K562 (cell line): ENCODE measurements around the gene CPNE2. TPM values are rescaled to one million over a fixed set of nuclear protein-coding genes. Genes with fewer than 3 reads are reported as not detected.

ENCODE experiments used
- ATAC-seq: fragments of 200-7000 bp; cut with Tn5 transposase; 3 replicates; pipeline ENCODE4 v1.9.1; 2020; ENCODE audit warnings: moderate library complexity
- BruUV-seq: library from RNA; stranded (reverse); fragments of 400-500 nt; replicated peaks from 2 replicates; lab custom pipeline; 2021; lab: Mats Ljungman, UMichigan
- CTCF ChIA-PET: fragments of 300-600 bp; formaldehyde crosslinking; extraction: SDS; loops from one replicate; lab custom pipeline; 2021; ENCODE audit warnings: low intra/inter-chr PET ratio; lab: Yijun Ruan, JAX
- POLR2A ChIA-PET: fragments of 300-600, 350-650 bp; sonication (Branson Sonifier 250); formaldehyde crosslinking; extraction: SDS; loops from one replicate; lab custom pipeline; 2021; ENCODE audit warnings: antibody characterized with exemption, inconsistent platforms; lab: Yijun Ruan, JAX
- DNase-seq, 4 experiments: peaks; one replicate each; pipeline versions ENCODE4 v3.0.0 to v3.0.0-alpha.2; 2011 to 2018; ENCODE audit warnings: low spot score in 3 of 4, mixed read lengths in 3 of 4; ENCODE audit errors: extremely low read depth in 1 of 4
- FAIRE-seq: peaks from 2 replicates; lab custom pipeline; 2011; peaks lifted over from hg19 to GRCh38; lab: Jason Lieb, UNC
- H2AFZ ChIP-seq: 2 replicates; pipeline ENCODE4 v1.6.0; 2011; ENCODE audit warnings: low read depth, low read length, control low read depth, inconsistent platforms
- H3K27ac ChIP-seq: fragments of 200-600 bp; 3 replicates; pipeline ENCODE4 v1.8.0; 2011; ENCODE audit warnings: low read depth, mild to moderate bottlenecking, control low read depth, inconsistent platforms, low read length, moderate library complexity, mixed read lengths; ENCODE audit errors: extremely low read depth
- H3K27me3 ChIP-seq, 2 experiments: fragments of 300-600 bp in 1 of 2; 2 replicates in 1 of 2; 3 replicates in 1 of 2; pipeline versions ENCODE4 v1.6.0 to v1.8.0; 2011; ENCODE audit warnings: inconsistent platforms in 2 of 2, low read length in 2 of 2, mild to moderate bottlenecking in 1 of 2, mixed read lengths in 1 of 2, moderate library complexity in 1 of 2; ENCODE audit not compliant: control insufficient read depth in 2 of 2, insufficient read depth in 2 of 2
- H3K36me3 ChIP-seq: fragments of 300-600 bp; 3 replicates; pipeline ENCODE4 v1.8.0; 2011; ENCODE audit warnings: mild to moderate bottlenecking, low read length, inconsistent platforms; ENCODE audit not compliant: control insufficient read depth, insufficient read depth
- H3K4me1 ChIP-seq, 2 experiments: fragments of 200-600 bp in 1 of 2; replicated peaks in 1 of 2; 2 replicates in 1 of 2; 3 replicates in 1 of 2; pipeline versions ENCODE4 v1.5.1 to v1.8.0; 2011; ENCODE audit warnings: inconsistent platforms in 2 of 2, low read length in 2 of 2, mild to moderate bottlenecking in 1 of 2, mixed read lengths in 1 of 2, moderate library complexity in 1 of 2; ENCODE audit not compliant: control insufficient read depth in 2 of 2, insufficient read depth in 2 of 2
- H3K4me2 ChIP-seq: 2 replicates; pipeline ENCODE4 v1.6.1; 2011; ENCODE audit warnings: low read length, control low read depth, inconsistent platforms, mixed read lengths; ENCODE audit not compliant: insufficient read depth
- H3K4me3 ChIP-seq: fragments of 200-600 bp; sonication (generic), shearing (Covaris generic); 2 replicates; pipeline ENCODE4 v1.5.1; 2016; ENCODE audit warnings: control low read depth, inconsistent platforms
- H3K79me2 ChIP-seq: fragments of 200-600 bp; 3 replicates; pipeline ENCODE4 v1.8.0; 2011; ENCODE audit warnings: low read length, inconsistent platforms; ENCODE audit not compliant: control insufficient read depth, insufficient read depth
- H3K9ac ChIP-seq, 2 experiments: 2 replicates each; pipeline versions ENCODE4 v1.6.0 to v1.6.1; 2011; ENCODE audit warnings: low read depth in 2 of 2, low read length in 2 of 2, control low read depth in 1 of 2, inconsistent platforms in 1 of 2, mild to moderate bottlenecking in 1 of 2, mixed read lengths in 1 of 2; ENCODE audit not compliant: insufficient read depth in 1 of 2
- H3K9me1 ChIP-seq: one replicate; pipeline ENCODE4 v1.6.0; 2011; ENCODE audit warnings: inconsistent platforms, mild to moderate bottlenecking, low read length, moderate library complexity; ENCODE audit not compliant: control insufficient read depth, insufficient read depth
- H3K9me3 ChIP-seq: replicated peaks from 2 replicates; pipeline ENCODE4 v1.5.1; 2011; ENCODE audit warnings: low read depth, low read length, inconsistent platforms; ENCODE audit not compliant: control insufficient read depth, insufficient read depth
- H4K20me1 ChIP-seq: replicated peaks from 2 replicates; pipeline ENCODE4 v1.6.1; 2011; ENCODE audit warnings: low read length, inconsistent platforms, mixed read lengths; ENCODE audit not compliant: control insufficient read depth, insufficient read depth
- BCOR ChIP-seq: fragments of 450-650 bp; IDR thresholded peaks from 2 replicates; pipeline ENCODE4 v1.6.1; 2016
- ETS1 ChIP-seq: conservative IDR thresholded peaks from 2 replicates; pipeline ENCODE4 v1.6.1; 2011; ENCODE audit warnings: low read depth, mild to moderate bottlenecking, low read length; ENCODE audit not compliant: control insufficient read depth
- FOS ChIP-seq: IDR thresholded peaks from 3 replicates; pipeline ENCODE4 v1.6.1; 2011; ENCODE audit not compliant: insufficient read length; ENCODE audit errors: extremely low read depth
- KDM1A ChIP-seq, 2 experiments: fragments of 450-650 bp; IDR thresholded peaks; 2 replicates each; pipeline ENCODE4 v1.6.1; 2016; ENCODE audit warnings: mild to moderate bottlenecking in 2 of 2
- L3MBTL2 ChIP-seq: fragments of 450-650 bp; IDR thresholded peaks from 2 replicates; pipeline ENCODE4 v1.6.1; 2016; ENCODE audit warnings: mild to moderate bottlenecking, moderate library complexity
- MEIS2 ChIP-seq: fragments of 450-650 bp; IDR thresholded peaks from 2 replicates; pipeline ENCODE4 v1.6.1; 2014; ENCODE audit warnings: mild to moderate bottlenecking; ENCODE audit not compliant: partially characterized antibody
- NR1H2 ChIP-seq: sonication (generic); formaldehyde crosslinking; IDR thresholded peaks from 2 replicates; pipeline ENCODE4 v1.4.0; 2020; ENCODE audit warnings: mild to moderate bottlenecking, missing genetic modification reagents
- PHTF2 ChIP-seq: fragments of 250-450 bp; sonication (Bioruptor Pico); IDR thresholded peaks from 2 replicates; pipeline ENCODE4 v1.5.0; 2021; ENCODE audit warnings: mild to moderate bottlenecking
- RBM25 ChIP-seq: fragments of 200-400 bp; formaldehyde crosslinking; IDR thresholded peaks from 2 replicates; pipeline ENCODE4 v1.6.1; 2018; ENCODE audit warnings: low read length, low read depth, moderate library complexity; ENCODE audit not compliant: severe bottlenecking
- TOE1 ChIP-seq, 2 experiments: fragments of 450-650 bp in 1 of 2; sonication (generic) in 1 of 2; formaldehyde crosslinking in 1 of 2; IDR thresholded peaks; 2 replicates each; pipeline versions ENCODE4 v1.7.1 to v1.8.0; 2016 to 2022; ENCODE audit warnings: borderline replicate concordance in 2 of 2, mild to moderate bottlenecking in 2 of 2, antibody characterized with exemption in 1 of 2, inconsistent platforms in 1 of 2, low read depth in 1 of 2, missing genetic modification reagents in 1 of 2, moderate library complexity in 1 of 2
- ZFP36 ChIP-seq: fragments of 150-350 bp; IDR thresholded peaks from 2 replicates; pipeline ENCODE4 v1.6.1; 2018; ENCODE audit warnings: low read length, low read depth; ENCODE audit not compliant: partially characterized antibody
- ZNF445 ChIP-seq: fragments of 250-450 bp; sonication (Bioruptor Pico); IDR thresholded peaks from 2 replicates; pipeline ENCODE4 v1.4.0; 2020; ENCODE audit warnings: low read depth, mild to moderate bottlenecking, moderate library complexity
- WGBS: fragments of 100-300 bp; shearing (Covaris generic); methylation state at CpG from one replicate; pipeline ENCODE4 v1.1.6; 2016; ENCODE audit warnings: low coverage, mixed read lengths; ENCODE audit not compliant: insufficient coverage; ENCODE audit errors: missing lambda C conversion rate; 5-methylcytosine and 5-hydroxymethylcytosine counted together
- in situ Hi-C: fragments of 300-500 bp; cut with MboI; formaldehyde crosslinking; loops from 4 replicates; pipeline ENCODE4 v1.15.0; 2018; ENCODE audit warnings: inconsistent platforms, mixed read lengths
- intact Hi-C: fragments of 100-400 bp; cut with micrococcal nuclease; formaldehyde crosslinking; loops from 2 replicates; pipeline ENCODE4 v1.14.2; 2022
- polyA plus RNA-seq, 8 experiments: library from polyadenylated mRNA; depleted of rRNA in 4 of 8; stranded (reverse) in 5 of 8; unstranded in 3 of 8; fragments of >200 nt; fragmentation: Nextera tagmentation in 2 of 8; fragmentation: Illumina TruSeq in 1 of 8; extraction: Ambion mirVana in 2 of 8; extraction: Trizol in 1 of 8; gene quantifications; 2 replicates each; pipeline versions ENCODE4 v1.2.1 to v1.2.3, GENCODE V29; 2011 to 2014; ENCODE audit warnings: inconsistent platforms in 1 of 8, missing spikeins in 1 of 8
- total RNA-seq, 7 experiments: library from RNA; depleted of rRNA in 6 of 7; stranded (reverse); fragments of >200 nt in 6 of 7; fragmentation: Illumina TruSeq in 2 of 7; extraction: Trizol in 2 of 7; gene quantifications; 2 replicates each; pipeline versions ENCODE4 v1.2.1 to v1.2.3, GENCODE V29; 2011 to 2021; ENCODE audit warnings: low replicate concordance in 1 of 7
- TF ChIP-seq, protein P1 (sequence below): IDR thresholded peaks from 3 replicates; pipeline ENCODE4 v1.6.1; 2011; ENCODE audit warnings: borderline replicate concordance, mild to moderate bottlenecking; ENCODE audit not compliant: insufficient read length, insufficient read depth

Gene CPNE2
- total and polyA plus RNA-seq, 9 of the 15 experiments (the other 6 are each of a cell fraction or from before 2014, with no cell fraction given): 3.0 to 13.9 (median 8.6) TPM

- CTCF ChIA-PET: no interaction called here
- intact Hi-C loops: no loop called here
- WGBS: 80% methylated on average over 2 of the region's 2 CpGs
These were observed 19.0 kb downstream of the CPNE2 start for GRCh38 chr16:57111420-57111819.

More at GRCh38 chr16:57111420-57111819, 19.0 kb downstream of the CPNE2 start:
- no peak for TF ChIP-seq NR1H2 (CRISPR knock-in tag)
- no peak for TF ChIP-seq MEIS2
- no peak for TF ChIP-seq ETS1
- TF ChIP-seq ZFP36: peak; percentile 71
- no peak for TF ChIP-seq PHTF2 (CRISPR knock-in tag)
- TF ChIP-seq KDM1A (IDR thresholded peaks at IDR 0.05): peak in 1 of 2 experiments; percentile 48; a peak in 1 of 4 replicates
- TF ChIP-seq TOE1 (IDR thresholded peaks at IDR 0.05; ENCODE audit: borderline replicate concordance): no peak
- no peak for TF ChIP-seq TOE1 (CRISPR knock-in tag; IDR thresholded peaks at IDR 0.05; ENCODE audit: borderline replicate concordance, low read depth)
- TF ChIP-seq, protein P1, sequence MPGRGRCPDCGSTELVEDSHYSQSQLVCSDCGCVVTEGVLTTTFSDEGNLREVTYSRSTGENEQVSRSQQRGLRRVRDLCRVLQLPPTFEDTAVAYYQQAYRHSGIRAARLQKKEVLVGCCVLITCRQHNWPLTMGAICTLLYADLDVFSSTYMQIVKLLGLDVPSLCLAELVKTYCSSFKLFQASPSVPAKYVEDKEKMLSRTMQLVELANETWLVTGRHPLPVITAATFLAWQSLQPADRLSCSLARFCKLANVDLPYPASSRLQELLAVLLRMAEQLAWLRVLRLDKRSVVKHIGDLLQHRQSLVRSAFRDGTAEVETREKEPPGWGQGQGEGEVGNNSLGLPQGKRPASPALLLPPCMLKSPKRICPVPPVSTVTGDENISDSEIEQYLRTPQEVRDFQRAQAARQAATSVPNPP: no peak
- peak; percentile 92 for TF ChIP-seq RBM25
- no peak for TF ChIP-seq FOS
- no peak for TF ChIP-seq L3MBTL2
- TF ChIP-seq ZNF445 (CRISPR knock-in tag): no peak
- peak; percentile 88 for TF ChIP-seq BCOR
- Histone ChIP-seq H3K4me1 (peaks cover 22 to 24% of the 10 kb centered on the region in 2 experiments), H2AFZ (no peak overlapping the region), H3K27ac (no peak overlapping the region), H3K4me2 (no peak overlapping the region), H3K36me3 (no peaks in the 10 kb centered on the region), H4K20me1 (0 out of 2 replicates have a peak, but pooled peaks cover 3% of the 10 kb centered on the region), H3K9me1 (no peaks in the 10 kb centered on the region), H3K9ac (no peak overlapping the region), H3K4me3 (no peak overlapping the region), H3K27me3 (no peaks in the 10 kb centered on the region), H3K9me3 (no peaks in the 10 kb centered on the region), H3K79me2 (no peaks in the 10 kb centered on the region)
- no TSS peak for BruUV-seq
- ATAC-seq (no peak), FAIRE-seq (no peak), DNase-seq (no peak)
- in situ Hi-C loops: no loop called here
- POLR2A ChIA-PET: interaction anchor here (0.8 to 1.0 kb wide), 3 partner anchors 9 to 13 kb away, joined by 3 to 4 read pairs (median 4); no protein-coding TSS in a partner anchor
